Measurements from ENCODE around the gene FNDC1. TPM values are rescaled to one million over a fixed set of nuclear protein-coding genes. Genes with fewer than 3 reads are reported as not detected.

Gene FNDC1
- total RNA-seq, 3 donors from 2014 or later (not counting 1 experiment from before 2014, with no cell fraction given): not detected

GRCh38 chr6:159157431-159157830 is 11.8 kb upstream of the FNDC1 start:
- no peak overlapping the region for H3K4me3 Mint-ChIP-seq
- ATAC-seq: no peak
- TF ChIP-seq, protein P1, sequence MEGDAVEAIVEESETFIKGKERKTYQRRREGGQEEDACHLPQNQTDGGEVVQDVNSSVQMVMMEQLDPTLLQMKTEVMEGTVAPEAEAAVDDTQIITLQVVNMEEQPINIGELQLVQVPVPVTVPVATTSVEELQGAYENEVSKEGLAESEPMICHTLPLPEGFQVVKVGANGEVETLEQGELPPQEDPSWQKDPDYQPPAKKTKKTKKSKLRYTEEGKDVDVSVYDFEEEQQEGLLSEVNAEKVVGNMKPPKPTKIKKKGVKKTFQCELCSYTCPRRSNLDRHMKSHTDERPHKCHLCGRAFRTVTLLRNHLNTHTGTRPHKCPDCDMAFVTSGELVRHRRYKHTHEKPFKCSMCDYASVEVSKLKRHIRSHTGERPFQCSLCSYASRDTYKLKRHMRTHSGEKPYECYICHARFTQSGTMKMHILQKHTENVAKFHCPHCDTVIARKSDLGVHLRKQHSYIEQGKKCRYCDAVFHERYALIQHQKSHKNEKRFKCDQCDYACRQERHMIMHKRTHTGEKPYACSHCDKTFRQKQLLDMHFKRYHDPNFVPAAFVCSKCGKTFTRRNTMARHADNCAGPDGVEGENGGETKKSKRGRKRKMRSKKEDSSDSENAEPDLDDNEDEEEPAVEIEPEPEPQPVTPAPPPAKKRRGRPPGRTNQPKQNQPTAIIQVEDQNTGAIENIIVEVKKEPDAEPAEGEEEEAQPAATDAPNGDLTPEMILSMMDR (IDR thresholded peaks at IDR 0.05): no peak
- H3K27me3 Mint-ChIP-seq (ENCODE audit: low read depth in 2 of 2): peaks cover 17 to 31% of the 10 kb centered on the region in 2 donors
- H3K27me3 ChIP-seq (ENCODE audit: control insufficient read depth, insufficient read depth, low read length): peaks cover 2% of the 10 kb centered on the region
- H3K4me3 ChIP-seq (ENCODE audit: low read length): no peak overlapping the region
- no peak overlapping the region for H3K27ac ChIP-seq (ENCODE audit: low read length)
- peaks cover 16% of the 10 kb centered on the region for H3K36me3 Mint-ChIP-seq
- H3K36me3 ChIP-seq (ENCODE audit: control insufficient read depth, insufficient read depth, low read length): no peaks in the 10 kb centered on the region
- no peaks in the 10 kb centered on the region for H3K4me1 ChIP-seq (ENCODE audit: control insufficient read depth, insufficient read depth, low read length)
- peaks cover 5% of the 10 kb centered on the region for H3K9me3 ChIP-seq (ENCODE audit: control insufficient read depth, insufficient read depth, low read length)
- peaks cover 6 to 7% of the 10 kb centered on the region in 2 donors for H3K9me3 Mint-ChIP-seq
- WGBS (ENCODE audit: insufficient coverage): 100% methylated on average over 1 of the region's 2 CpGs
- DNase-seq: no peak
- H3K4me1 Mint-ChIP-seq: no peaks in the 10 kb centered on the region
- intact Hi-C loops (cut with micrococcal nuclease): no loop called here
- H3K27ac Mint-ChIP-seq: no peak overlapping the region

DNA sequence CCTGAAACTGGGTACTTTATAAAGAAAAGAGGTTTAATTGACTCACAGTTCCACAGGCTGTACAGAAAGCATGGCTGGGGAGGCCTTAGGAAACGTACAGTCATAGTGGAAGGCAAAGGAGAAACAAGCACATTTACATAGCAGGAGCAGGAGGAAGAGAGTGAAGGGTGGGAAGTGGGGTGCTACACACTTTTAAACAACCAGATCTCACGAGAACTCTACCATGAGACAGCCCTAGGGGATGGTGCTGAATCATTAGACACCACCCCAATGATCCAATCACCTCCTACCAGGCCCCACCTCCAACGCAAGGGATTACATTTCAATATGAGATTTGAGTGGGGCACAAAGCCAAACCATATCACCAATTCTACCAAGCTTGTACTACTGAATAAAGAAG is 7.4 kb upstream of the FNDC1 start:
- H3K4me3 ChIP-seq (ENCODE audit: low read length): no peak overlapping the region
- Mint-ChIP-seq H3K27me3 (ENCODE audit: low read depth in 2 of 2) (peaks cover 48 to 59% of the 10 kb centered on the region in 2 donors), H3K9me3 (peaks cover 0 to 3% of the 10 kb centered on the region in 2 donors), H3K27ac (no peak overlapping the region), H3K36me3 (peaks cover under 1% of the 10 kb centered on the region), H3K4me1 (no peaks in the 10 kb centered on the region), H3K4me3 (no peak overlapping the region)
- no peak overlapping the region for H3K27ac ChIP-seq (ENCODE audit: low read length)
- H3K9me3 ChIP-seq (ENCODE audit: control insufficient read depth, insufficient read depth, low read length): peaks cover 3% of the 10 kb centered on the region
- H3K4me1 ChIP-seq (ENCODE audit: control insufficient read depth, insufficient read depth, low read length): no peaks in the 10 kb centered on the region
- no peak for ATAC-seq
- TF ChIP-seq, protein P1 (IDR thresholded peaks at IDR 0.05): no peak
- no peak for DNase-seq
- intact Hi-C loops (cut with micrococcal nuclease): no loop called here
- peaks cover 8% of the 10 kb centered on the region for H3K27me3 ChIP-seq (ENCODE audit: control insufficient read depth, insufficient read depth, low read length)
- 45% methylated on average over 3 of the region's 3 CpGs for WGBS (ENCODE audit: insufficient coverage)
- H3K36me3 ChIP-seq (ENCODE audit: control insufficient read depth, insufficient read depth, low read length): no peaks in the 10 kb centered on the region

DNA sequence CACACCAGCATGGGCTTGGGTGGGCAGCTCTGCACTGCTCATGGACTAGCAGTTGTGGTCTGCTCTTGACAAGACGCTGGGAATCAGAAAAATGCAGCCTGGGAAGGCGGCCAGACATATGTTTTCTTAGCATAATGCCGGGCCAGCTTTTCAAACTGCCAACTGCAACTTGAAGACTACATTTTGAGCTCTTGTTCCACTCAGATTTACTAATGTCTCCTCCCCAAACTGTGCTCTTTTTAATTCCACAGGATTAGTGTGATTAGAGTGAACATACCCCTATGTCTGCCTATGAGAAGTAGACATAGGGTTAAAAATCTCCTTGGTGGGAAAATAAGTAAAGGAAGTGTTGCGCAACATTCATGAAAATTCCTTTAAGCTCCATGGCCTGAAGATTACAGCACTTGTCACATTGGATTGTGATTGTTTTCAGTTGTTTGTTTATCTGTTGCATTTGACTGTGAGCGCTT is 5.3 kb upstream of the FNDC1 start:
- DNase-seq (no peak), ATAC-seq (no peak)
- H3K27me3 Mint-ChIP-seq (ENCODE audit: low read depth in 2 of 2): peaks cover 54 to 66% of the 10 kb centered on the region in 2 donors
- H3K36me3 Mint-ChIP-seq: no peaks in the 10 kb centered on the region
- no peaks in the 10 kb centered on the region for H3K9me3 ChIP-seq (ENCODE audit: control insufficient read depth, insufficient read depth, low read length)
- H3K4me1 ChIP-seq (ENCODE audit: control insufficient read depth, insufficient read depth, low read length): peaks cover 5% of the 10 kb centered on the region
- H3K27me3 ChIP-seq (ENCODE audit: control insufficient read depth, insufficient read depth, low read length): peaks cover 20% of the 10 kb centered on the region
- no peak overlapping the region for H3K27ac Mint-ChIP-seq
- no peak overlapping the region for H3K4me3 Mint-ChIP-seq
- no peak overlapping the region for H3K27ac ChIP-seq (ENCODE audit: low read length)
- H3K4me3 ChIP-seq (ENCODE audit: low read length): no peak overlapping the region
- H3K4me1 Mint-ChIP-seq: peaks cover 0 to 7% of the 10 kb centered on the region in 2 donors
- H3K36me3 ChIP-seq (ENCODE audit: control insufficient read depth, insufficient read depth, low read length): no peaks in the 10 kb centered on the region
- intact Hi-C loops (cut with micrococcal nuclease): no loop called here
- TF ChIP-seq, protein P1 (IDR thresholded peaks at IDR 0.05): no peak
- WGBS (ENCODE audit: insufficient coverage): 85% methylated on average over 5 of the region's 5 CpGs
- H3K9me3 Mint-ChIP-seq: no peaks in the 10 kb centered on the region

Measured in natural killer cell (primary cell).